K562 treated with DMSO at 1 percent for 24 hours (cell line): Measurements from ENCODE around the gene DDC. TPM values are rescaled to one million over a fixed set of nuclear protein-coding genes. Genes with fewer than 3 reads are reported as not detected.

Source experiments
- total RNA-seq: library from RNA; unstranded; fragments of 300-600 nt; gene quantifications from 2 replicates; pipeline ENCODE4 v1.2.3, GENCODE V29; 2022; ENCODE audit warnings: low read depth; ENCODE audit not compliant: insufficient read depth

DDC gene
- not detected in 2 replicates for total RNA-seq

GRCh38 chr7:50564640-50565558 is at the start of gene DDC:
TSS of gene DDC (minus strand) at chr7:50565405. CDS start at chr7:50544085, 21,320 bp downstream.

DNA sequence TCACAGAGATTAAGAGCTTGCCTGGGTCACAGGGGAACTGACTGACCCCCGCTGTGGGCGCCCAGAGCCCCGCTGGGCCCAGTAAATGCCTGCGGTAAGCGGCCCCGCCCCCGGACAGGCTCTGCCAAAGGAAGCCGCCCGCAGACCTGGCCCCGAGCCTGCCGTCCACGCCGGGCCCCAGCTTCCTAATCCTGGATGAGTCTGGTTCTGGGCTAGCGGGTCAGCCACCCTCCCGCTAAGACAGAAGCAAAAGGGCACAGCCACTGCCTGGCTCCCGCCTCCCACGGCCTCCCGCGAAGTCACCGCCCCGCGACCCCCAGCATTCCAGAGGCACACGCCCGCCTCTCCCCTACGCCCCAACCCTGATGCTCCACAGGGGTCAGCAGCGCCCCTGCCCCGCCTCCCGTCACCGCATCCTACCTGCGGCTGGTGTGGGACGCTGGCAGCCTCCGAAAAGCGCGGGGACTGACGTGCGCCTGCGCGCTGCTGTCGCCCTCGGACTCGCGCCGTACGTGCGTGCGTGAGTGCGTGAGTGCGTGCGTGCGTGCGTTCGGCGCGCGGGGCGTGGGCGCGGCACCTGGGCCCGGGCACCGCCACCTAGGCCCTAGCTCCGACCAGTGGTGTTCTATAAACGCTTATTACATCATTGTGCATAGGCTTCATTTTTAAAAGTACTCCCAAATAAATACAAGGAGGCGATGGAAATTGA is 115.2 kb downstream of the DDC start, which contains the start of gene FIGNL1:
TSS of gene FIGNL1 (minus strand) at position 470 of the 709 bp plus-strand sequence. CDS start 3,063 bp downstream, outside the sequence.

Other genes starting within 250 kb of the DDC start
- gene FIGNL1, start 115.1 kb downstream of the DDC start, total RNA-seq, result 17.8 and 23.3 TPM in 2 replicates
- gene GRB10, start 217.5 kb upstream of the DDC start, total RNA-seq, result 52.3 and 52.7 TPM in 2 replicates